ENCODE data around the gene C1D.

DNA sequence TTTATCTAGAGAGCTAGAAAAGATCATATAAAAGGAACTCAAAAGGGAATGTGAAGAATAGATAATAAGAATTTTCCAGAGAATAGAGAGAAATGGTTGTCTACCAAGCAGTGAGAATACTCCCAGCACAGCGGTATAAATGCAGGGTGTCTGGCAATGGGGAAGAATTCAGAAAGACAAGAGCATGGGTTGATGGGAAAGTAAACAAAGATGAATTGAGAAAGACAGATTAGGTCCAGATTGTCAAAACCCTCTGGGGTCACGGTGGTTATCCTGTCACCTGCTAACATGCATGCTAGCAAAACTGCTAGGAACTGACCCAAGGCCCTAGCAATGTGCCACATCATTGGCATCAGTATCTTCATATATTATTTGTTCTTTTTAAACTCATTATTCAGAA, 30.8 kb upstream of the C1D start:
- no peak for TF ChIP-seq POLR2A (IDR thresholded peaks at IDR 0.05)
- TF ChIP-seq, protein P1, sequence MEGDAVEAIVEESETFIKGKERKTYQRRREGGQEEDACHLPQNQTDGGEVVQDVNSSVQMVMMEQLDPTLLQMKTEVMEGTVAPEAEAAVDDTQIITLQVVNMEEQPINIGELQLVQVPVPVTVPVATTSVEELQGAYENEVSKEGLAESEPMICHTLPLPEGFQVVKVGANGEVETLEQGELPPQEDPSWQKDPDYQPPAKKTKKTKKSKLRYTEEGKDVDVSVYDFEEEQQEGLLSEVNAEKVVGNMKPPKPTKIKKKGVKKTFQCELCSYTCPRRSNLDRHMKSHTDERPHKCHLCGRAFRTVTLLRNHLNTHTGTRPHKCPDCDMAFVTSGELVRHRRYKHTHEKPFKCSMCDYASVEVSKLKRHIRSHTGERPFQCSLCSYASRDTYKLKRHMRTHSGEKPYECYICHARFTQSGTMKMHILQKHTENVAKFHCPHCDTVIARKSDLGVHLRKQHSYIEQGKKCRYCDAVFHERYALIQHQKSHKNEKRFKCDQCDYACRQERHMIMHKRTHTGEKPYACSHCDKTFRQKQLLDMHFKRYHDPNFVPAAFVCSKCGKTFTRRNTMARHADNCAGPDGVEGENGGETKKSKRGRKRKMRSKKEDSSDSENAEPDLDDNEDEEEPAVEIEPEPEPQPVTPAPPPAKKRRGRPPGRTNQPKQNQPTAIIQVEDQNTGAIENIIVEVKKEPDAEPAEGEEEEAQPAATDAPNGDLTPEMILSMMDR (IDR thresholded peaks at IDR 0.05): no peak

Measured in thyroid gland (tissue), 4 donors.